ENCODE data around the gene CUTC. TPM values are rescaled to one million over a fixed set of nuclear protein-coding genes. Genes with fewer than 3 reads are reported as not detected.

CUTC gene, protein sequence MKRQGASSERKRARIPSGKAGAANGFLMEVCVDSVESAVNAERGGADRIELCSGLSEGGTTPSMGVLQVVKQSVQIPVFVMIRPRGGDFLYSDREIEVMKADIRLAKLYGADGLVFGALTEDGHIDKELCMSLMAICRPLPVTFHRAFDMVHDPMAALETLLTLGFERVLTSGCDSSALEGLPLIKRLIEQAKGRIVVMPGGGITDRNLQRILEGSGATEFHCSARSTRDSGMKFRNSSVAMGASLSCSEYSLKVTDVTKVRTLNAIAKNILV
- total RNA-seq (16.5 TPM), polyA plus RNA-seq (ENCODE audit: insufficient read depth, low read depth, low replicate concordance) (19.1 TPM)
- long read RNA-seq, donor 1, partial matches to known transcripts = 0 of 1 reads
- long read RNA-seq, donor 1, other reads (novel, unspliced or antisense) = 0 of 1 reads
- long read RNA-seq, donor 2, transcript CUTC-203 (8 exons, 831 nt) = major isoform, 5 of 10 reads
- long read RNA-seq, donor 2, transcript CUTC-202 (9 exons, 1,346 nt) = major isoform, 5 of 10 reads
- long read RNA-seq, donor 2, partial matches to known transcripts = 0 of 10 reads
- long read RNA-seq, donor 2, other reads (novel, unspliced or antisense) = 0 of 10 reads
- long read RNA-seq, donor 3, partial matches to known transcripts = 0 of 21 reads
- long read RNA-seq, donor 3, other reads (novel, unspliced or antisense) = 14 of 21 reads
- long read RNA-seq, donor 4, partial matches to known transcripts = 0 of 12 reads
- long read RNA-seq, donor 4, other reads (novel, unspliced or antisense) = 8 of 12 reads
- long read RNA-seq, donor 5, partial matches to known transcripts = 0 of 2 reads
- long read RNA-seq, donor 5, other reads (novel, unspliced or antisense) = 0 of 2 reads
- long read RNA-seq, donor 6, transcript CUTC-202 (9 exons, 1,346 nt) = major isoform, 6 of 15 reads
- long read RNA-seq, donor 6, partial matches to known transcripts = 5 of 15 reads
- long read RNA-seq, donor 6, other reads (novel, unspliced or antisense) = 0 of 15 reads
- long read RNA-seq, donor 7, transcript CUTC-203 (8 exons, 831 nt) = major isoform, 5 of 12 reads
- long read RNA-seq, donor 7, partial matches to known transcripts = 1 of 12 reads
- long read RNA-seq, donor 7, other reads (novel, unspliced or antisense) = 4 of 12 reads
- long read RNA-seq, donor 8, transcript CUTC-203 (8 exons, 831 nt) = major isoform, 6 of 8 reads
- long read RNA-seq, donor 8, partial matches to known transcripts = 0 of 8 reads
- long read RNA-seq, donor 8, other reads (novel, unspliced or antisense) = 0 of 8 reads
- long read RNA-seq, donor 9, transcript CUTC-203 (8 exons, 831 nt) = major isoform, 7 of 23 reads
- long read RNA-seq, donor 9, partial matches to known transcripts = 13 of 23 reads
- long read RNA-seq, donor 9, other reads (novel, unspliced or antisense) = 0 of 23 reads
- long read RNA-seq, donor 10, partial matches to known transcripts = 0 of 4 reads
- long read RNA-seq, donor 10, other reads (novel, unspliced or antisense) = 0 of 4 reads

DNA sequence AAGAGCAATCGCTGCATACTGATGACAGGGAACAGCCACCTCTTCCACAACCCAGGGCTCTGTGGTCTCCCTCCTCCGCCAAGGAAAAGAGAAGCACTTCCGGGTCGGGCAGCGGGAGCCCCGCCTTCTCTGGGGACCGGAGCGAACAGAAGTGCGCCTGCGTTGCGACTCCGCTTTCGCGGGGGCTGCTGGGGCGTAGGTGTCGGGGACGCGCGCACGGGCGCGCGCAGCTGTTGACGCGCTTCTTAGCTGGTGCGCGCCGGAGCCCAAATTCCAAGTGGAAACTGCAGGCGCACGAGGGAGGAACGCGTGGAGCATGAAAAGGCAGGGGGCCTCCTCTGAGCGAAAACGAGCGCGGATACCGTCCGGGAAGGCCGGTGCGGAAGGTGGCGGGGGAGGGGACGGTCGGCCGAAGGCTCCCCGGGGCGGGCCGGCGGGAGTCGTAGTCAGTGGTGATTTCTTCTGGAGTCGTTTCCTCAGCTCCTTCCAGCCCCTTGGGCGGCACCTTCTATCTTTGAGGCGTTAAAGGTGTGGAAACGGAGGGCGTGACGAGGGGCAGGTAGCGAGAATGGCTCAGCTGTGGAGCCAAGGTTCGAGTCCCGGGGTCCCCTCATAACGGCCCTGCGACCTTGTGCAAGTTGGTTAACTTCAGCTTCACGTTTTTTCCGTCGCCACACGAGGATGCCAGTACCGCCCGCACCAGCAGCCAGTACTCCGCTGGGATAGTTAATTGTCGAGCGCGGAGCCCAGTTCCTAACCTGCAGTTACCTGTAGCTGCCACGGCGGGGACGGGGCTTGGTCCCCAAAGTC, at the start of gene CUTC, which contains the start of gene COX15:
CUTC (plus strand) TSS at position 202 of the 810 bp plus-strand sequence; CDS start at position 317, 115 bp downstream.
COX15 (minus strand) TSS at position 95 of the 810 bp plus-strand sequence; CDS start at position 17, 78 bp downstream.
- Histone ChIP-seq H3K27ac (ENCODE audit: low read depth in 2 of 2, low read length in 2 of 2) (peak within 1 kb of the TSS; percentile 90 to 96), H3K27me3 (ENCODE audit: control insufficient read depth, insufficient read depth, low read length) (no peaks in the 10 kb centered on the region), H3K4me1 (ENCODE audit: control insufficient read depth in 2 of 3, insufficient read depth in 2 of 3, low read depth in 1 of 3, low read length in 3 of 3) (peaks cover 0 to 2% (median 0%) of the 10 kb centered on the region in 3 donors), H3K9me3 (ENCODE audit: control insufficient read depth in 2 of 3, insufficient read depth in 1 of 3, low read length in 3 of 3) (no peaks in the 10 kb centered on the region), H3K4me3 (ENCODE audit: low read length in 3 of 3) (peak within 1 kb of the TSS; percentile 97 to 99 (median 98)), H3K9ac (ENCODE audit: low read length in 3 of 3) (peak within 1 kb of the TSS; percentile 95 to 97 (median 97)), H3K36me3 (ENCODE audit: control insufficient read depth in 2 of 3, insufficient read depth in 3 of 3, low read length in 3 of 3) (peaks cover 0 to 9% (median 2%) of the 10 kb centered on the region in 3 donors)
- DNase-seq = peak; percentile 98 to 99 (median 99)
- TF ChIP-seq, protein P1, sequence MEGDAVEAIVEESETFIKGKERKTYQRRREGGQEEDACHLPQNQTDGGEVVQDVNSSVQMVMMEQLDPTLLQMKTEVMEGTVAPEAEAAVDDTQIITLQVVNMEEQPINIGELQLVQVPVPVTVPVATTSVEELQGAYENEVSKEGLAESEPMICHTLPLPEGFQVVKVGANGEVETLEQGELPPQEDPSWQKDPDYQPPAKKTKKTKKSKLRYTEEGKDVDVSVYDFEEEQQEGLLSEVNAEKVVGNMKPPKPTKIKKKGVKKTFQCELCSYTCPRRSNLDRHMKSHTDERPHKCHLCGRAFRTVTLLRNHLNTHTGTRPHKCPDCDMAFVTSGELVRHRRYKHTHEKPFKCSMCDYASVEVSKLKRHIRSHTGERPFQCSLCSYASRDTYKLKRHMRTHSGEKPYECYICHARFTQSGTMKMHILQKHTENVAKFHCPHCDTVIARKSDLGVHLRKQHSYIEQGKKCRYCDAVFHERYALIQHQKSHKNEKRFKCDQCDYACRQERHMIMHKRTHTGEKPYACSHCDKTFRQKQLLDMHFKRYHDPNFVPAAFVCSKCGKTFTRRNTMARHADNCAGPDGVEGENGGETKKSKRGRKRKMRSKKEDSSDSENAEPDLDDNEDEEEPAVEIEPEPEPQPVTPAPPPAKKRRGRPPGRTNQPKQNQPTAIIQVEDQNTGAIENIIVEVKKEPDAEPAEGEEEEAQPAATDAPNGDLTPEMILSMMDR (IDR thresholded peaks at IDR 0.05; ENCODE audit: borderline replicate concordance, extremely low read depth, insufficient read depth) = peak; percentile 34
- intact Hi-C loops (cut with DNase I) = no loop called here
- FAIRE-seq = peak; percentile 6

DNA sequence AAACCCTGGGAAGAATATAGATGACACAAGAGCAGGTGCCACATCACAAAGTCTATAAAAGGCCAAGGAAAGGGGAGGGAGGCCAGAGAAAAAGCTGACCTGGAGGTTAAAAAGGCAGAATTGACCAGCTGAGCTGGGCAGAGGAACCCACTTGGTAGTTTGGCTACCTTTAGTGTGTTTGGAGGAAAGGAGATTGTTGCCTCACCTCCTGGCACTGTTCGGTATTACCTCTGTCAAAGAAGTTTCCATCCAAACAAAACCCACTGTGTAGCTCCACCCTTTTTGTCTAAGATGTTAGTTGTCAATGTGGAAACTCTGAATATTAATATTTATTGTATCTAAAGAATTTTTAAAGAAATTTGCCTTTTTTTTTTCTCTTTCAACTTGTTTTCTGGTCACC, 49.3 kb upstream of the CUTC start:
- intact Hi-C loops (cut with DNase I) = no loop called here
- DNase-seq (no peak), FAIRE-seq (no peak)
- Histone ChIP-seq H3K9me3 (ENCODE audit: control insufficient read depth in 2 of 3, insufficient read depth in 1 of 3, low read length in 3 of 3) (no peaks in the 10 kb centered on the region), H3K36me3 (ENCODE audit: control insufficient read depth in 2 of 3, insufficient read depth in 3 of 3, low read length in 3 of 3) (peaks cover 0 to 8% (median 0%) of the 10 kb centered on the region in 3 donors), H3K4me3 (ENCODE audit: low read length in 3 of 3) (no peak overlapping the region), H3K27ac (ENCODE audit: low read depth in 2 of 2, low read length in 2 of 2) (no peak overlapping the region), H3K4me1 (ENCODE audit: control insufficient read depth in 2 of 3, insufficient read depth in 2 of 3, low read depth in 1 of 3, low read length in 3 of 3) (peaks cover 0 to 11% (median 2%) of the 10 kb centered on the region in 3 donors), H3K9ac (ENCODE audit: low read length in 3 of 3) (no peak overlapping the region), H3K27me3 (ENCODE audit: control insufficient read depth, insufficient read depth, low read length) (no peaks in the 10 kb centered on the region)
- TF ChIP-seq, protein P1 (IDR thresholded peaks at IDR 0.05; ENCODE audit: borderline replicate concordance, extremely low read depth, insufficient read depth) = peak; percentile 26
